A673 (cell line): Measurements from ENCODE around the gene DYNC1LI1.

ENCODE experiments used
- EZH2 ChIP-seq: fragments of 200-600 bp; sonication (generic); IDR thresholded peaks from 2 replicates; pipeline ENCODE4 v1.6.1; 2017; ENCODE audit warnings: borderline replicate concordance, low read depth, mild to moderate bottlenecking, mixed read lengths, antibody characterized with exemption, low read length; ENCODE audit not compliant: poor library complexity, severe bottlenecking
- TF ChIP-seq, protein P1 (sequence below): fragments of 300-800, 200-600 bp; sonication (generic); conservative IDR thresholded peaks from 2 replicates; pipeline ENCODE4 v1.5.1; 2017; ENCODE audit warnings: low read depth, mild to moderate bottlenecking, antibody characterized with exemption, low read length, moderate library complexity, mixed read lengths

DNA sequence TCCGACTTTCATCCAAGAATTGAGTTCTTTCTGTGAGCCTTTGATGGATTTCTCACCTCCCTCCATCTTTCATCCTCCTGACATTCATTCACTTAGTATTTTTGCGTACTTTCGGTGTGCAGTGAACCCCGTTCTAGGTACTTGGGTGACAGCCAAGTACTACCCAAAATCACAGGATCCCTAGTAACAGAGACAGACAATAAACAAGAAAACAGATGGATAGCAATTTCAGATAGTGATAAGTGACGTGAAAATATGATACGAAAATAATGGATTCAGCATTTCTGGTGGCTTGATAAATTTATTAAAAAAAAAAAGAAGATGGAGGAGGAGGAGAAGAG, 67.7 kb downstream of the DYNC1LI1 start:
- TF ChIP-seq, protein P1, sequence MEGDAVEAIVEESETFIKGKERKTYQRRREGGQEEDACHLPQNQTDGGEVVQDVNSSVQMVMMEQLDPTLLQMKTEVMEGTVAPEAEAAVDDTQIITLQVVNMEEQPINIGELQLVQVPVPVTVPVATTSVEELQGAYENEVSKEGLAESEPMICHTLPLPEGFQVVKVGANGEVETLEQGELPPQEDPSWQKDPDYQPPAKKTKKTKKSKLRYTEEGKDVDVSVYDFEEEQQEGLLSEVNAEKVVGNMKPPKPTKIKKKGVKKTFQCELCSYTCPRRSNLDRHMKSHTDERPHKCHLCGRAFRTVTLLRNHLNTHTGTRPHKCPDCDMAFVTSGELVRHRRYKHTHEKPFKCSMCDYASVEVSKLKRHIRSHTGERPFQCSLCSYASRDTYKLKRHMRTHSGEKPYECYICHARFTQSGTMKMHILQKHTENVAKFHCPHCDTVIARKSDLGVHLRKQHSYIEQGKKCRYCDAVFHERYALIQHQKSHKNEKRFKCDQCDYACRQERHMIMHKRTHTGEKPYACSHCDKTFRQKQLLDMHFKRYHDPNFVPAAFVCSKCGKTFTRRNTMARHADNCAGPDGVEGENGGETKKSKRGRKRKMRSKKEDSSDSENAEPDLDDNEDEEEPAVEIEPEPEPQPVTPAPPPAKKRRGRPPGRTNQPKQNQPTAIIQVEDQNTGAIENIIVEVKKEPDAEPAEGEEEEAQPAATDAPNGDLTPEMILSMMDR = no peak
- no peak for TF ChIP-seq EZH2
